HG03575 (cell line): ENCODE data around the gene LIPH.

Experiments used
- ATAC-seq: cut with Tn5 transposase; IDR thresholded peaks from one replicate; pipeline ENCODE4 v1.9.1; 2021; ENCODE audit not compliant: unreplicated experiment, insufficient number of reproducible peaks, low FRiP score; ENCODE audit errors: extremely low read depth

The LIPH gene

GRCh38 chr3:185549651-185550111 lies 2.7 kb downstream of the LIPH start:
- ATAC-seq, result no peak

- no peak for ATAC-seq
These were observed 3.3 kb downstream of the LIPH start for GRCh38 chr3:185549122-185549521.

- no peak for ATAC-seq
These were observed 11.7 kb downstream of the LIPH start for GRCh38 chr3:185540695-185541094.

GRCh38 chr3:185539934-185540333 lies 12.5 kb downstream of the LIPH start:
- no peak for ATAC-seq

GRCh38 chr3:185537369-185537970 lies 14.9 kb downstream of the LIPH start:
- ATAC-seq, result peak; percentile 94

GRCh38 chr3:185534511-185534910 lies 17.9 kb downstream of the LIPH start:
- no peak for ATAC-seq

- no peak for ATAC-seq
These were observed 19.5 kb downstream of the LIPH start for GRCh38 chr3:185532901-185533300.

- no peak for ATAC-seq
These were observed 21.5 kb downstream of the LIPH start for GRCh38 chr3:185530856-185531255.

GRCh38 chr3:185528532-185528931 lies 23.9 kb downstream of the LIPH start:
- no peak for ATAC-seq

GRCh38 chr3:185527364-185527763 lies 25.0 kb downstream of the LIPH start:
- no peak for ATAC-seq

- no peak for ATAC-seq
These were observed 25.9 kb downstream of the LIPH start for GRCh38 chr3:185526349-185526951.

GRCh38 chr3:185521349-185522138 lies 30.8 kb downstream of the LIPH start:
- no peak for ATAC-seq

- no peak for ATAC-seq
These were observed 33.4 kb downstream of the LIPH start for GRCh38 chr3:185519021-185519420.

- ATAC-seq, result no peak
These were observed 34.8 kb downstream of the LIPH start for GRCh38 chr3:185517387-185518130.

GRCh38 chr3:185511711-185512110 lies 40.7 kb downstream of the LIPH start:
- no peak for ATAC-seq

- no peak for ATAC-seq
These were observed 43.9 kb downstream of the LIPH start for GRCh38 chr3:185508335-185508991.

GRCh38 chr3:185507883-185508282 lies 44.5 kb downstream of the LIPH start:
- ATAC-seq, result no peak

GRCh38 chr3:185504636-185505035 lies 47.8 kb downstream of the LIPH start:
- ATAC-seq, result no peak

GRCh38 chr3:185503521-185503920 lies 48.9 kb downstream of the LIPH start:
- no peak for ATAC-seq
